Measurements from ENCODE around the gene ITPR3. TPM values are rescaled to one million over a fixed set of nuclear protein-coding genes. Genes with fewer than 3 reads are reported as not detected.

Gene ITPR3
- total and polyA plus RNA-seq, 2 donors from 2014 or later: 4.2 to 86.3 TPM

- Histone ChIP-seq H3K27me3 (ENCODE audit: control insufficient read depth, insufficient read depth, low read length) (no peaks in the 10 kb centered on the region), H3K9ac (ENCODE audit: low read length in 3 of 3) (no peak overlapping the region), H3K4me1 (ENCODE audit: control insufficient read depth in 2 of 3, insufficient read depth in 2 of 3, low read depth in 1 of 3, low read length in 3 of 3) (no peaks in the 10 kb centered on the region), H3K9me3 (ENCODE audit: control insufficient read depth in 2 of 3, insufficient read depth in 1 of 3, low read length in 3 of 3) (no peaks in the 10 kb centered on the region), H3K36me3 (ENCODE audit: control insufficient read depth in 2 of 3, insufficient read depth in 3 of 3, low read length in 3 of 3) (no peaks in the 10 kb centered on the region), H3K27ac (ENCODE audit: low read depth in 2 of 2, low read length in 2 of 2) (no peak overlapping the region), H3K4me3 (ENCODE audit: low read length in 3 of 3) (no peak overlapping the region)
- TF ChIP-seq CTCF (IDR thresholded peaks at IDR 0.05; ENCODE audit: borderline replicate concordance, extremely low read depth, insufficient read depth): no peak
- FAIRE-seq (no peak), DNase-seq (no peak)
- intact Hi-C loops (cut with DNase I): no loop called here
Measured at GRCh38 chr6:33663028-33663427, 41.9 kb downstream of the ITPR3 start.

- H3K36me3 ChIP-seq (ENCODE audit: control insufficient read depth in 2 of 3, insufficient read depth in 3 of 3, low read length in 3 of 3): no peaks in the 10 kb centered on the region
Measured at GRCh38 chr6:33663727-33664449, 42.8 kb downstream of the ITPR3 start.

GRCh38 chr6:33664506-33665057 lies 43.5 kb downstream of the ITPR3 start:
- Histone ChIP-seq H3K27ac (ENCODE audit: low read depth in 2 of 2, low read length in 2 of 2) (no peak overlapping the region), H3K36me3 (ENCODE audit: control insufficient read depth in 2 of 3, insufficient read depth in 3 of 3, low read length in 3 of 3) (no peaks in the 10 kb centered on the region), H3K9ac (ENCODE audit: low read length in 3 of 3) (no peak overlapping the region), H3K4me1 (ENCODE audit: control insufficient read depth in 2 of 3, insufficient read depth in 2 of 3, low read depth in 1 of 3, low read length in 3 of 3) (no peaks in the 10 kb centered on the region), H3K4me3 (ENCODE audit: low read length in 3 of 3) (no peak overlapping the region), H3K27me3 (ENCODE audit: control insufficient read depth, insufficient read depth, low read length) (no peaks in the 10 kb centered on the region), H3K9me3 (ENCODE audit: control insufficient read depth in 2 of 3, insufficient read depth in 1 of 3, low read length in 3 of 3) (no peaks in the 10 kb centered on the region)
- FAIRE-seq (no peak), DNase-seq (no peak)
- TF ChIP-seq CTCF (IDR thresholded peaks at IDR 0.05; ENCODE audit: borderline replicate concordance, extremely low read depth, insufficient read depth): no peak
- intact Hi-C loops (cut with DNase I): no loop called here

More at GRCh38 chr6:33663727-33664449, 42.8 kb downstream of the ITPR3 start:
- FAIRE-seq: no peak
- no peak for TF ChIP-seq CTCF (IDR thresholded peaks at IDR 0.05; ENCODE audit: borderline replicate concordance, extremely low read depth, insufficient read depth)
- Histone ChIP-seq H3K4me3 (ENCODE audit: low read length in 3 of 3) (no peak overlapping the region), H3K27me3 (ENCODE audit: control insufficient read depth, insufficient read depth, low read length) (no peaks in the 10 kb centered on the region), H3K9ac (ENCODE audit: low read length in 3 of 3) (no peak overlapping the region), H3K27ac (ENCODE audit: low read depth in 2 of 2, low read length in 2 of 2) (no peak overlapping the region), H3K9me3 (ENCODE audit: control insufficient read depth in 2 of 3, insufficient read depth in 1 of 3, low read length in 3 of 3) (no peaks in the 10 kb centered on the region), H3K4me1 (ENCODE audit: control insufficient read depth in 2 of 3, insufficient read depth in 2 of 3, low read depth in 1 of 3, low read length in 3 of 3) (no peaks in the 10 kb centered on the region)
- intact Hi-C loops (cut with DNase I): no loop called here
- no peak for DNase-seq

Measured in kidney (tissue), 14 donors.